ENCODE results near the gene GPSM1.

Gene GPSM1

GRCh38 chr9:136291306-136292025, 35.9 kb upstream of the GPSM1 start:
- DNase-seq, result no peak

DNA sequence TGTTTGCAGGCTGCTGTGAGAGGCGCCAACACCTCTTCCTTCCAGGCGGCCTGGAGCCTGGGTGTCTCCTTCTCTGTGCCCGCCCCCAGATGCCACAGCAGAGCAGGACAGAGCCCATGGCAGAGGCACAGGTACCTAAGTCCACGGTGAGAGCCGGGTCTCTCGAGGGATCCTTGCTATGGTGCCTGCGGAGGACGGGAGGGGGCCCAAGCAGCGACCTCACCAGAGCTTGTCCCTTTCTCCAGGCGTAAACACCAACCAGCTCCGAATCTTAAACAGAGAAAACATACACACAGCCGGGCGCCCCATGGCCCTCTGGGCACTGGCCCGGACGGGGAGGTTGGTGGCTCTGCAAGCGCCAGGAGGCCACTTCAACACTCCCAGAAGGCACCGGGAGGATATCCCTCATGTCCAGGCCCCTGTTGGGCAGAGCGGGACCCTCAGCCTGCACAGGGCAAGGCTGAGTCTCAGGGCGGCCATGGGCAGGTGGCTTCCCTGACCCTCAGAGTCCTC, 35.3 kb upstream of the GPSM1 start:
- no peak for DNase-seq

DNA sequence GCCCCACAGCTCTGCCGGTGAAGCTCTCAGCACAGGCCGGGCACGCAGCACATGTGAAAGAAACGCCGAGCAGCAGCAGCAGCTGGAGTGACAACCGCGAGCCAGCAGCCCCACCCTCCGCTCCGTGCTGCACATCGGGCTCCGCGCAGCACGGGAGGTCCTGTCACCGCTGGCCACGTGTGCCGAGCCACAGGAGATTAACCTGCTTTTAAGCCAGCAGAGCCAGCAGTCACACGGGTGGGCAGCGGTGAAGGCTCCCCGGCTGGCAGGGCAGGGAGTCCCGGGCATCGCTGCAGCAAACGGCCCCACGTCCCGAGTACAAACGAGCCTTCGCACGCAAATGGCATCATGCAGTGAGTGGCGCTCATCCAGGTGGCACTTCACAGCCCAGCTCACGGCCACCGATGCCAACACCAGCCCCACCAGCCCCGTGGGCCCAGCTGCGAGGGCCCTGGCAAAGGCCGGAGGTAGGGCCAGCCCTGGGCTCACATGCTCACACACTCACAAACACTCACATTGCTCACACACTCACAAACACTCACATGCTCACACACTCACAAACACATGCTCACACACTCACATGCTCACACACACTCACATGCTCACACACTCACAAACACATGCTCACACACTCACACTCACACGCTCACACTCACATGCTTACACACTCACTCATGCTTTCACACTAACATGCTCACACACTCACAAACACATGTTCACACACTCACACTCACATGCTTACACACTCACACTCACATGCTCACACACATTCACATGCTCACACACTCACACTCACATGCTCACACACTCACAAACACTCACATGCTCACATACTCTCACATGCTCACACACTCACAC, 34.5 kb upstream of the GPSM1 start:
- no peak for DNase-seq

- no peak for DNase-seq
Measured at GRCh38 chr9:136293476-136294077, 33.8 kb upstream of the GPSM1 start.

- DNase-seq, result no peak
Measured at GRCh38 chr9:136294437-136294836, 32.9 kb upstream of the GPSM1 start.

DNA sequence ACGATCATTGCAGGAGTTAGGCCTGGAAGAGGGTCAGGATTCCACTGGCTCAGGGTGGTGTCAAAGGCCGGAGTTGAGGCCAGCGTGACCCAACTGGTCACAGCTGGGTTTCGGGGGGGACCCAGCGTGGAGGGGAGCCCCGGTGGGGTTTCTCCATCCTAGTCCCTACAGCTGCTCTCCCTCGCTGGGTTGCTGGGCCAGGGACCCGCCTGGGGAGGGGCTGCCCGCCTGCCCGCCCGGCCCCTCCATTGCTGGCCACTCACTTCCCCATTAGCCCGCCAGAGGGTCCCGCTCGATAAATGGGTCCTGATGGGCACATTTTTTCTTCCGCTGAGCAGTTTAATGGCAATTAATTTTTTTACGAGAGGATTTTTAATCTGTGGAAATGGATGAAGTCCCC, 32.3 kb upstream of the GPSM1 start:
- DNase-seq, result no peak

DNA sequence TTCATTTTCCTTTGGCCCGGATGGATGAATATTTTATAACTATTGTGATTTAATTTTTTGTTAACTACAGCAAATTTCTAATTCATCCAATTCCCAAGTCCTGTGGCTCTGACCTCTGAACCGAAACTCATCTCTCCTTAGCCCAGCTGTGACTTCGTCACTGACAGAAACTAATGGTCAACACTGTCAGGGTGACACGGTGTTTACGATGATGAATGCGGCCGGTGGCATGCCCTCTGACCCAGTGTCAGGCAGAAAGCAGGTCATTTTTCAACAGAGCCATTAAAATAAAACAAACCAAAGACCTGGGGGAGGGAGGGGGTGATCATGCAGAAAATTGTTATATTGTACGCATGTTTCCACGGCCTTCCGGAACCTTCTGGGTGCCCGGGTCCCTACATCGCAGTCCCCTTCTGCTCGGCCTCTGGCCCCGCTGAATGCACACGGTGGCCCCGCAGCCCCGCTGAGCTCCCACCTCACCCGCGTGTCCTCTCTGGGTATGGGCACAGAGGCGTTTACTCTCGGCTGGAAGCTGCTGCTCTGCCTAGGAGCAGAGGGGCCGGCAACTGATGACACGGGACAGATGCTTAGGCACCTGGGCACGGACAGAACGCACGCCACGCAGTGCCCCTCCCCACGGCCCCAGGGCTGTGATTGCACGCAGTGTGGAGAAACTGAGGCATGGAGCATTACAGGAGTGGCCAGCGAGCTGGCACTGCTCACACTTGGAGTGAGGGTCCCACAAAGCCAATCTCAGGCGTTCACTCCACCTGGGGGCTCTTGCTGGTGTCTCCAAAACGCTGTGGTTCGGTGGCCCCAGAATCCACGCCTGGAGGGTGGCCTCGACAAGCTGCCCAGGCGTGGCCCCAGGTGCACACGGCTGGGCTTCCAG, 31.6 kb upstream of the GPSM1 start:
- DNase-seq, result no peak

DNA sequence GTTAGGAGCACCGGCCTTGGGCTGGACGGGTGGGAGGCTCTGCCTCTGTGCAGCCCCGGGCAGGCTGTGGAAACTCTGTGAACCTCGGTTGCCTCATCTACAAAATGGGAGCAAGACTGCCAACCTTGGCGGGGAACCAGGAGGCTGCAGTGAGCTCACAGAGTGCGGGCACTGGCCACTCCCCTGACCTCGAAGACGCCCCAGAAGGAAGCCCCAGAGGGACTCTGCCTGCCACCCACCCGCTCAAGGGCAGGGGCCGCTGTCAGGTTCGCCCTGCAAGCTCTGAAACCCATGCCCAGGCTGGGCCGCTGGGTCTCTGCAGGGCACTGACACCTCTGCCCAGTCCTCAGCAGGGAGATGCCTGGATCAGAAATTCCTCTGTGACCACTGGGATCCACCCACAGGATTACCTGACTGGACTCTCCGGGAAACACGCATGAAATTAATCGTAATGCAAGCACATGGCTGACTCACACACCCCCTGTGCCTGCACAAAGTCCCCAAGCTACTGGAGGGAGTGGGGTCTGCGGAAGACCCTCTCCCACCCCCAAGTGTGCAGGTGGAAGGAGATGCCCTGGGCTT, 30.8 kb upstream of the GPSM1 start:
- DNase-seq, result no peak

GRCh38 chr9:136297016-136297691, 30.2 kb upstream of the GPSM1 start:
- no peak for DNase-seq

DNA sequence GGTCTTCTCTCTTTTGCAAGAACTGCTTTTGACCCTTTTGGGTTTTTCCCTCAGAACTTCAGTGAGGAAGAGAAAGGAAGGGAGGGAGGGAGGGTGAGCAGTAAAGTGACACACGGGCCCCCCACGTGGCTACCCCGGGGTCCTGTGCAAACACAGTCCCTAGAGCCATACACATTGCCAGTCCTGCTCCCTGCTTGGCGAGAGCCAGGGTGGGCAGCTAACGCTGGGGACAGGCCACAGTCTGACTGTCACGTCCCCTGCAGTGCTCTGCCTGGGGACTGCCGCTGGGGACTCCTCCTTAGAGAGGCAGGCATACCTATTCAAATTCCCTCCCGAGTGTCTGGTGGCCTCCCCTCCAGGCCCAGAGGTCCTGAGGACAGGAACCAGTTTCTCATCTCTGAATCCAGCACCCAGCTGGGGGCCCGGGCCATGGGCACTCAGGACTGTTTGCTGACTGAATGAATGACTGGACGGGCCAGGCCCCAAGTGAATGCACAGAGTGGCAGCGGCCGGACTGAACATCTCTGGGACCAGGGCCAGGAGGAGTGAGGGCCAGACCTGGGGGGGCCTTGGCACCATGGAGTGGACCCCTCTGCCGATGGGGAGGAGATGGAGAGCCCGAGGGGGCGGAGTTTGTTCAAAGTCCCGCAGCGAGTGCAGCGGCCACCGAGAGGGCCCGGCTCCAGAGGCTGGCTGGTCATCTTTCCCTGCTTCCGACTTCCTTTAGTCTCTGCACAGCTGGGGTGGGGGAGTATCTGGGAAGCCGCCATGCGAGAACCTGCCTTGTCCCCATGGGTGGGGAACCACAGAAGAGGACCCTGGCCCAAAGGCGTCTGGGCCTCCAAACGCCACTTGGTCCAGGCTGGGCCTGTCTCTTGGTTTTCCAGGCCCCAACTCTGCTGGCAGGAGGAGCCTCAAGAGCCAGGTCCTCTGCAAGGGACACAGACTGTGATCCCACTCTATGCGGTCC, 29.3 kb upstream of the GPSM1 start:
- DNase-seq, result no peak

- DNase-seq, result no peak
Measured at GRCh38 chr9:136299116-136299515, 28.2 kb upstream of the GPSM1 start.

GRCh38 chr9:136299541-136299940, 27.8 kb upstream of the GPSM1 start:
- no peak for DNase-seq

DNA sequence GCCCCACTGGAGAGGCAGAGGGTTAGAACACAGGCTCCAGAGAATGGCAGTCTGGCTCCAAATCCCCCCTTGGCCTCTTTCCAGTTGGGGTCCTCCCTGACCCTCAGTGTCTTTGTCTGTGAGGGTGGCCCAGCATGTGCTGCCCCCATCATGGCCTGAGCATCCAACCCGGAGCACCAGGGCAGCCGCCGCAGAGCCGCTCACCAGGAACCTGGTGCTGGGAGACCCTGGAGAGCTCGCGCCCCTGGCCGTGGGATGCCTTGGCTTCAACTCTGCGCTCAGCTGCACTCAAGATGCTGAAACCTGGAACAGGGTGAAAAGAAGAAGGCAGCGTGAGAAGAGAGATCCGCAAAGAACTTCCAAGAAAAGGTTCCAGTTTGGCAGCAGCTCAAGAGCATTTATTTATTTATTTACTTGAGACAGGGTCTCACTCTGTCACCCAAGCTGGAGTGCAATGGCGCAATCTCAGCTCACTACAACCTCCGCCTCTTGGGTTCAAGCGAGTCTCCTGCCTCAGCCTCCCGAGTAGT, 27.3 kb upstream of the GPSM1 start:
- DNase-seq, result no peak

GRCh38 chr9:136300866-136301265, 26.5 kb upstream of the GPSM1 start:
- no peak for DNase-seq

- no peak for DNase-seq
Measured at GRCh38 chr9:136302527-136302926, 24.8 kb upstream of the GPSM1 start.

- DNase-seq, result no peak
Measured at GRCh38 chr9:136303066-136303824, 24.1 kb upstream of the GPSM1 start.

GRCh38 chr9:136303825-136304416, 23.4 kb upstream of the GPSM1 start, which contains the start of gene CCDC187:
CCDC187 (minus strand) TSS chr9:136304094; CDS start chr9:136303830, 264 bp downstream.
- DNase-seq, result no peak

- DNase-seq, result no peak
Measured at GRCh38 chr9:136304456-136304855, 22.9 kb upstream of the GPSM1 start.
